ENCODE results near the gene TEX261.

DNA sequence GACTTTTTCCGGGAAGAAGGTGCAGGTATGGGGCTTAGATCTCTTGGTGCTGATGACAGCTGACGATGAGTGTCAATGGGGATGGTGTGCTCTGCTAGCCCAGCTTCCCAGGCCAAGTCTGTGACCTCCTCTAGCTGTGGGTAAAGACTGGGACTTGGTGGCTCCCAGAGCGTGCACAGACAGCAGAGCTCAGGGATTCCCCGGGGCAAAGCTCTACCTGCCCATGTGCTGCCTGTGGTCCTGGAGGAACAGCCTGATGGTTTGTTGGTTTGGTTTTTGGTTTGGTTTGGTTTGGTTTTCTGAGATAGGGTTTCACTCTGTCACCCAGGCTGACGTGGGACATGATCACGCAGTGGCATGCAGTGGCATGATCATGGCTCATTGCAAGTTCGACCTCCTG lies 39.8 kb downstream of the TEX261 start:
- TF ChIP-seq, protein P1, sequence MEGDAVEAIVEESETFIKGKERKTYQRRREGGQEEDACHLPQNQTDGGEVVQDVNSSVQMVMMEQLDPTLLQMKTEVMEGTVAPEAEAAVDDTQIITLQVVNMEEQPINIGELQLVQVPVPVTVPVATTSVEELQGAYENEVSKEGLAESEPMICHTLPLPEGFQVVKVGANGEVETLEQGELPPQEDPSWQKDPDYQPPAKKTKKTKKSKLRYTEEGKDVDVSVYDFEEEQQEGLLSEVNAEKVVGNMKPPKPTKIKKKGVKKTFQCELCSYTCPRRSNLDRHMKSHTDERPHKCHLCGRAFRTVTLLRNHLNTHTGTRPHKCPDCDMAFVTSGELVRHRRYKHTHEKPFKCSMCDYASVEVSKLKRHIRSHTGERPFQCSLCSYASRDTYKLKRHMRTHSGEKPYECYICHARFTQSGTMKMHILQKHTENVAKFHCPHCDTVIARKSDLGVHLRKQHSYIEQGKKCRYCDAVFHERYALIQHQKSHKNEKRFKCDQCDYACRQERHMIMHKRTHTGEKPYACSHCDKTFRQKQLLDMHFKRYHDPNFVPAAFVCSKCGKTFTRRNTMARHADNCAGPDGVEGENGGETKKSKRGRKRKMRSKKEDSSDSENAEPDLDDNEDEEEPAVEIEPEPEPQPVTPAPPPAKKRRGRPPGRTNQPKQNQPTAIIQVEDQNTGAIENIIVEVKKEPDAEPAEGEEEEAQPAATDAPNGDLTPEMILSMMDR (IDR thresholded peaks at IDR 0.05), result no peak
- TF ChIP-seq POLR2A (IDR thresholded peaks at IDR 0.05), result no peak

All from Peyer's patch (tissue), 4 donors.